K562 (cell line): ENCODE results near the gene DYNLT3. TPM values are rescaled to one million over a fixed set of nuclear protein-coding genes. Genes with fewer than 3 reads are reported as not detected.

Source experiments
- ATAC-seq: fragments of 200-7000 bp; cut with Tn5 transposase; 3 replicates; pipeline ENCODE4 v1.9.1; 2020; ENCODE audit warnings: moderate library complexity
- BruUV-seq: library from RNA; stranded (reverse); fragments of 400-500 nt; replicated peaks from 2 replicates; lab custom pipeline; 2021; lab: Mats Ljungman, UMichigan
- CTCF ChIA-PET: fragments of 300-600 bp; formaldehyde crosslinking; extraction: SDS; loops from one replicate; lab custom pipeline; 2021; ENCODE audit warnings: low intra/inter-chr PET ratio; lab: Yijun Ruan, JAX
- POLR2A ChIA-PET: fragments of 300-600, 350-650 bp; sonication (Branson Sonifier 250); formaldehyde crosslinking; extraction: SDS; loops from one replicate; lab custom pipeline; 2021; ENCODE audit warnings: antibody characterized with exemption, inconsistent platforms; lab: Yijun Ruan, JAX
- DNase-seq, 4 experiments: peaks; one replicate each; pipeline versions ENCODE4 v3.0.0 to v3.0.0-alpha.2; 2011 to 2018; ENCODE audit warnings: low spot score in 3 of 4, mixed read lengths in 3 of 4; ENCODE audit errors: extremely low read depth in 1 of 4
- FAIRE-seq: peaks from 2 replicates; lab custom pipeline; 2011; peaks lifted over from hg19 to GRCh38; lab: Jason Lieb, UNC
- H2AFZ ChIP-seq: 2 replicates; pipeline ENCODE4 v1.6.0; 2011; ENCODE audit warnings: low read depth, low read length, control low read depth, inconsistent platforms
- H3K27ac ChIP-seq: fragments of 200-600 bp; 3 replicates; pipeline ENCODE4 v1.8.0; 2011; ENCODE audit warnings: low read depth, mild to moderate bottlenecking, control low read depth, inconsistent platforms, low read length, moderate library complexity, mixed read lengths; ENCODE audit errors: extremely low read depth
- H3K27me3 ChIP-seq, 2 experiments: fragments of 300-600 bp in 1 of 2; 2 replicates in 1 of 2; 3 replicates in 1 of 2; pipeline versions ENCODE4 v1.6.0 to v1.8.0; 2011; ENCODE audit warnings: inconsistent platforms in 2 of 2, low read length in 2 of 2, mild to moderate bottlenecking in 1 of 2, mixed read lengths in 1 of 2, moderate library complexity in 1 of 2; ENCODE audit not compliant: control insufficient read depth in 2 of 2, insufficient read depth in 2 of 2
- H3K36me3 ChIP-seq: fragments of 300-600 bp; 3 replicates; pipeline ENCODE4 v1.8.0; 2011; ENCODE audit warnings: mild to moderate bottlenecking, low read length, inconsistent platforms; ENCODE audit not compliant: control insufficient read depth, insufficient read depth
- H3K4me1 ChIP-seq, 2 experiments: fragments of 200-600 bp in 1 of 2; replicated peaks in 1 of 2; 2 replicates in 1 of 2; 3 replicates in 1 of 2; pipeline versions ENCODE4 v1.5.1 to v1.8.0; 2011; ENCODE audit warnings: inconsistent platforms in 2 of 2, low read length in 2 of 2, mild to moderate bottlenecking in 1 of 2, mixed read lengths in 1 of 2, moderate library complexity in 1 of 2; ENCODE audit not compliant: control insufficient read depth in 2 of 2, insufficient read depth in 2 of 2
- H3K4me2 ChIP-seq: 2 replicates; pipeline ENCODE4 v1.6.1; 2011; ENCODE audit warnings: low read length, control low read depth, inconsistent platforms, mixed read lengths; ENCODE audit not compliant: insufficient read depth
- H3K4me3 ChIP-seq: fragments of 200-600 bp; sonication (generic), shearing (Covaris generic); 2 replicates; pipeline ENCODE4 v1.5.1; 2016; ENCODE audit warnings: control low read depth, inconsistent platforms
- H3K79me2 ChIP-seq: fragments of 200-600 bp; 3 replicates; pipeline ENCODE4 v1.8.0; 2011; ENCODE audit warnings: low read length, inconsistent platforms; ENCODE audit not compliant: control insufficient read depth, insufficient read depth
- H3K9ac ChIP-seq, 2 experiments: 2 replicates each; pipeline versions ENCODE4 v1.6.0 to v1.6.1; 2011; ENCODE audit warnings: low read depth in 2 of 2, low read length in 2 of 2, control low read depth in 1 of 2, inconsistent platforms in 1 of 2, mild to moderate bottlenecking in 1 of 2, mixed read lengths in 1 of 2; ENCODE audit not compliant: insufficient read depth in 1 of 2
- H3K9me1 ChIP-seq: one replicate; pipeline ENCODE4 v1.6.0; 2011; ENCODE audit warnings: inconsistent platforms, mild to moderate bottlenecking, low read length, moderate library complexity; ENCODE audit not compliant: control insufficient read depth, insufficient read depth
- H3K9me3 ChIP-seq: replicated peaks from 2 replicates; pipeline ENCODE4 v1.5.1; 2011; ENCODE audit warnings: low read depth, low read length, inconsistent platforms; ENCODE audit not compliant: control insufficient read depth, insufficient read depth
- H4K20me1 ChIP-seq: replicated peaks from 2 replicates; pipeline ENCODE4 v1.6.1; 2011; ENCODE audit warnings: low read length, inconsistent platforms, mixed read lengths; ENCODE audit not compliant: control insufficient read depth, insufficient read depth
- AFF1 ChIP-seq, 2 experiments: fragments of 450-650 bp; IDR thresholded peaks; 2 replicates each; pipeline ENCODE4 v1.6.1; 2018; ENCODE audit warnings: mild to moderate bottlenecking in 2 of 2, low read depth in 1 of 2; ENCODE audit not compliant: partially characterized antibody in 2 of 2
- ELF1 ChIP-seq: fragments of 200-800 bp; sonication (Bioruptor generic); IDR thresholded peaks from 2 replicates; pipeline ENCODE4 v1.6.1; 2016; ENCODE audit warnings: missing genetic modification characterization, missing compliant biosample characterization
- FOXA3 ChIP-seq, 2 experiments: fragments of 450-650 bp in 1 of 2; sonication (generic) in 1 of 2; formaldehyde crosslinking; IDR thresholded peaks in 1 of 2; conservative IDR thresholded peaks in 1 of 2; 2 replicates each; pipeline versions ENCODE4 v1.4.0 to v1.8.0; 2020 to 2022; ENCODE audit warnings: mild to moderate bottlenecking in 2 of 2, missing genetic modification reagents in 1 of 2
- NCOA1 ChIP-seq: fragments of 450-650 bp; IDR thresholded peaks from 2 replicates; pipeline ENCODE4 v1.6.1; 2016; ENCODE audit warnings: low read depth
- NR0B1 ChIP-seq: fragments of 450-650 bp; IDR thresholded peaks from one replicate; pipeline ENCODE4 v1.6.1; 2018; ENCODE audit warnings: mild to moderate bottlenecking, moderate library complexity; ENCODE audit not compliant: partially characterized antibody
- RBM15 ChIP-seq: fragments of 200-400 bp; formaldehyde crosslinking; IDR thresholded peaks from 2 replicates; pipeline ENCODE4 v1.6.1; 2018; ENCODE audit warnings: mild to moderate bottlenecking, low read length, moderate library complexity; ENCODE audit not compliant: insufficient read depth
- RBM25 ChIP-seq: fragments of 200-400 bp; formaldehyde crosslinking; IDR thresholded peaks from 2 replicates; pipeline ENCODE4 v1.6.1; 2018; ENCODE audit warnings: low read length, low read depth, moderate library complexity; ENCODE audit not compliant: severe bottlenecking
- ZZZ3 ChIP-seq: fragments of 450-650 bp; IDR thresholded peaks from 2 replicates; pipeline ENCODE4 v1.6.1; 2016; ENCODE audit warnings: antibody characterized with exemption, mild to moderate bottlenecking, moderate library complexity
- WGBS: fragments of 100-300 bp; shearing (Covaris generic); methylation state at CpG from one replicate; pipeline ENCODE4 v1.1.6; 2016; ENCODE audit warnings: low coverage, mixed read lengths; ENCODE audit not compliant: insufficient coverage; ENCODE audit errors: missing lambda C conversion rate; 5-methylcytosine and 5-hydroxymethylcytosine counted together
- in situ Hi-C: fragments of 300-500 bp; cut with MboI; formaldehyde crosslinking; loops from 4 replicates; pipeline ENCODE4 v1.15.0; 2018; ENCODE audit warnings: inconsistent platforms, mixed read lengths
- intact Hi-C: fragments of 100-400 bp; cut with micrococcal nuclease; formaldehyde crosslinking; loops from 2 replicates; pipeline ENCODE4 v1.14.2; 2022
- polyA plus RNA-seq, 8 experiments: library from polyadenylated mRNA; depleted of rRNA in 4 of 8; stranded (reverse) in 5 of 8; unstranded in 3 of 8; fragments of >200 nt; fragmentation: Nextera tagmentation in 2 of 8; fragmentation: Illumina TruSeq in 1 of 8; extraction: Ambion mirVana in 2 of 8; extraction: Trizol in 1 of 8; gene quantifications; 2 replicates each; pipeline versions ENCODE4 v1.2.1 to v1.2.3, GENCODE V29; 2011 to 2014; ENCODE audit warnings: inconsistent platforms in 1 of 8, missing spikeins in 1 of 8
- total RNA-seq, 7 experiments: library from RNA; depleted of rRNA in 6 of 7; stranded (reverse); fragments of >200 nt in 6 of 7; fragmentation: Illumina TruSeq in 2 of 7; extraction: Trizol in 2 of 7; gene quantifications; 2 replicates each; pipeline versions ENCODE4 v1.2.1 to v1.2.3, GENCODE V29; 2011 to 2021; ENCODE audit warnings: low replicate concordance in 1 of 7

The DYNLT3 gene
- total and polyA plus RNA-seq, 9 of the 15 experiments (the other 6 are each of a cell fraction or from before 2014, with no cell fraction given): 4.5 to 17.5 (median 8.3) TPM

GRCh38 chrX:37896511-37896890 lies 49.1 kb upstream of the DYNLT3 start:
- H3K9ac ChIP-seq: no peak overlapping the region
- H3K27me3 ChIP-seq: no peaks in the 10 kb centered on the region
- H4K20me1 ChIP-seq: no peaks in the 10 kb centered on the region
- no peaks in the 10 kb centered on the region for H3K36me3 ChIP-seq
- CTCF ChIA-PET: no interaction called here
- no peaks in the 10 kb centered on the region for H3K4me1 ChIP-seq
- no peak overlapping the region for H2AFZ ChIP-seq
- H3K4me3 ChIP-seq: no peak overlapping the region
- ATAC-seq: no peak
- DNase-seq: no peak
- no peaks in the 10 kb centered on the region for H3K9me3 ChIP-seq
- no peak overlapping the region for H3K27ac ChIP-seq
- no peaks in the 10 kb centered on the region for H3K9me1 ChIP-seq
- no peaks in the 10 kb centered on the region for H3K79me2 ChIP-seq
- no CpG with 5 or more reads among the region's 1 CpG for WGBS
- no TSS peak for BruUV-seq
- TF ChIP-seq ELF1 (tag) (no peak), RBM25 (no peak), ZZZ3 (no peak)
- TF ChIP-seq, all 486 proteins: peak for 0
- FAIRE-seq: no peak
- no peak overlapping the region for H3K4me2 ChIP-seq
- intact Hi-C loops (no loop called here), in situ Hi-C loops (no loop called here)
- POLR2A ChIA-PET: no interaction called here

GRCh38 chrX:37895795-37896510 lies 48.6 kb upstream of the DYNLT3 start:
- in situ Hi-C loops (no loop called here), intact Hi-C loops (no loop called here)
- no peak overlapping the region for H3K4me3 ChIP-seq
- H3K27me3 ChIP-seq: no peaks in the 10 kb centered on the region
- no peak overlapping the region for H3K4me2 ChIP-seq
- H4K20me1 ChIP-seq: no peaks in the 10 kb centered on the region
- H3K79me2 ChIP-seq: no peaks in the 10 kb centered on the region
- H3K36me3 ChIP-seq: no peaks in the 10 kb centered on the region
- BruUV-seq: no TSS peak
- DNase-seq: no peak
- POLR2A ChIA-PET: no interaction called here
- CTCF ChIA-PET: no interaction called here
- no peaks in the 10 kb centered on the region for H3K4me1 ChIP-seq
- no peak overlapping the region for H3K27ac ChIP-seq
- H3K9me1 ChIP-seq: no peaks in the 10 kb centered on the region
- no peak overlapping the region for H3K9ac ChIP-seq
- ATAC-seq: no peak
- H3K9me3 ChIP-seq: no peaks in the 10 kb centered on the region
- FAIRE-seq: no peak
- H2AFZ ChIP-seq: no peak overlapping the region
- TF ChIP-seq NR0B1 (no peak), AFF1 (IDR thresholded peaks at IDR 0.05; ENCODE audit: low read depth in 1 of 2, partially characterized antibody in 2 of 2) (no peak), FOXA3 (CRISPR knock-in tag; conservative IDR thresholded peaks at IDR 0.05 in 1 of 2, IDR thresholded peaks at IDR 0.05 in 1 of 2) (no peak), NCOA1 (no peak), RBM15 (no peak)
